ENCODE data around the gene DIRAS2. TPM values are rescaled to one million over a fixed set of nuclear protein-coding genes. Genes with fewer than 3 reads are reported as not detected.

The DIRAS2 gene
- total RNA-seq, 1 experiment from 2014 or later: not detected

GRCh38 chr9:90629354-90629753 is 13.3 kb downstream of the DIRAS2 start:
- POLR2A ChIA-PET (ENCODE audit: unreplicated experiment): no interaction called here
- Histone ChIP-seq H3K27me3 (ENCODE audit: insufficient read depth, low read depth) (no peaks in the 10 kb centered on the region), H3K9me2 (ENCODE audit: insufficient read depth) (no peaks in the 10 kb centered on the region), H2AFZ (no peak overlapping the region), H3K9me3 (ENCODE audit: insufficient read depth, low read depth) (no peaks in the 10 kb centered on the region), H3K4me3 (no peak overlapping the region), H3F3A (ENCODE audit: insufficient read depth, low read depth) (no peaks in the 10 kb centered on the region), H3K36me3 (ENCODE audit: low read depth) (no peaks in the 10 kb centered on the region), H3K79me2 (ENCODE audit: low read depth) (no peaks in the 10 kb centered on the region), H3K27ac (no peak overlapping the region), H3K4me1 (replicated peaks; ENCODE audit: insufficient read depth) (no peaks in the 10 kb centered on the region), H4K20me1 (ENCODE audit: insufficient read depth) (no peaks in the 10 kb centered on the region), H3K4me2 (no peak overlapping the region)
- CTCF ChIA-PET: no interaction called here
- intact Hi-C loops (cut with micrococcal nuclease; ENCODE audit: unreplicated experiment): no loop called here
- no TSS peak for BruUV-seq (replicated peaks)
- DNase-seq: no peak
- TF ChIP-seq EZH2 (IDR thresholded peaks at IDR 0.05; ENCODE audit: low read depth): no peak

- CTCF ChIA-PET: no interaction called here
- Histone ChIP-seq H3K4me3 (no peak overlapping the region), H3K79me2 (ENCODE audit: low read depth) (no peaks in the 10 kb centered on the region), H4K20me1 (ENCODE audit: insufficient read depth) (no peaks in the 10 kb centered on the region), H3F3A (ENCODE audit: insufficient read depth, low read depth) (no peaks in the 10 kb centered on the region), H3K4me1 (replicated peaks; ENCODE audit: insufficient read depth) (no peaks in the 10 kb centered on the region), H3K36me3 (ENCODE audit: low read depth) (no peaks in the 10 kb centered on the region), H2AFZ (no peak overlapping the region), H3K4me2 (no peak overlapping the region), H3K9me3 (ENCODE audit: insufficient read depth, low read depth) (no peaks in the 10 kb centered on the region), H3K27ac (no peak overlapping the region), H3K9me2 (ENCODE audit: insufficient read depth) (no peaks in the 10 kb centered on the region), H3K27me3 (ENCODE audit: insufficient read depth, low read depth) (no peaks in the 10 kb centered on the region)
- TF ChIP-seq CTCF (conservative IDR thresholded peaks at IDR 0.05): no peak
- TF ChIP-seq EZH2 (IDR thresholded peaks at IDR 0.05; ENCODE audit: low read depth): no peak
- POLR2A ChIA-PET (ENCODE audit: unreplicated experiment): no interaction called here
- no peak for DNase-seq
- intact Hi-C loops (cut with micrococcal nuclease; ENCODE audit: unreplicated experiment): no loop called here
- BruUV-seq (replicated peaks): no TSS peak
These were observed 25.8 kb downstream of the DIRAS2 start for GRCh38 chr9:90616806-90617205.

- Histone ChIP-seq H3K9me2 (ENCODE audit: insufficient read depth) (no peaks in the 10 kb centered on the region), H3F3A (ENCODE audit: insufficient read depth, low read depth) (no peaks in the 10 kb centered on the region), H3K79me2 (ENCODE audit: low read depth) (no peaks in the 10 kb centered on the region), H4K20me1 (ENCODE audit: insufficient read depth) (no peaks in the 10 kb centered on the region), H3K4me3 (no peak overlapping the region), H3K9me3 (ENCODE audit: insufficient read depth, low read depth) (no peaks in the 10 kb centered on the region), H3K4me1 (replicated peaks; ENCODE audit: insufficient read depth) (no peaks in the 10 kb centered on the region), H3K27ac (no peak overlapping the region), H2AFZ (no peak overlapping the region), H3K36me3 (ENCODE audit: low read depth) (no peaks in the 10 kb centered on the region), H3K27me3 (ENCODE audit: insufficient read depth, low read depth) (no peaks in the 10 kb centered on the region; the same call in 1 of the 2 replicates), H3K4me2 (no peak overlapping the region)
- DNase-seq: no peak
- TF ChIP-seq EZH2 (IDR thresholded peaks at IDR 0.05; ENCODE audit: low read depth) (no peak), CTCF (conservative IDR thresholded peaks at IDR 0.05) (no peak)
- ChIA-PET CTCF (interaction anchor here (0.6 kb wide), 1 partner anchor 288 kb away, joined by 11 read pairs; no protein-coding TSS in a partner anchor), POLR2A (ENCODE audit: unreplicated experiment) (no interaction called here)
- BruUV-seq (replicated peaks): no TSS peak
- intact Hi-C loops (cut with micrococcal nuclease; ENCODE audit: unreplicated experiment): no loop called here
These were observed 29.1 kb downstream of the DIRAS2 start for GRCh38 chr9:90613502-90613901.

- H4K20me1 ChIP-seq (ENCODE audit: insufficient read depth): no peaks in the 10 kb centered on the region
- no peaks in the 10 kb centered on the region for H3F3A ChIP-seq (ENCODE audit: insufficient read depth, low read depth)
- H3K36me3 ChIP-seq (ENCODE audit: low read depth): no peaks in the 10 kb centered on the region
- no peaks in the 10 kb centered on the region; the same call in 1 of the 2 replicates for H3K27me3 ChIP-seq (ENCODE audit: insufficient read depth, low read depth)
- no TSS peak for BruUV-seq (replicated peaks)
- TF ChIP-seq EZH2 (IDR thresholded peaks at IDR 0.05; ENCODE audit: low read depth) (no peak), CTCF (conservative IDR thresholded peaks at IDR 0.05) (no peak)
- no peak overlapping the region for H3K27ac ChIP-seq
- H3K4me1 ChIP-seq (replicated peaks; ENCODE audit: insufficient read depth): no peaks in the 10 kb centered on the region
- no peak overlapping the region for H3K4me3 ChIP-seq
- CTCF ChIA-PET: no interaction called here
- no peaks in the 10 kb centered on the region for H3K79me2 ChIP-seq (ENCODE audit: low read depth)
- intact Hi-C loops (cut with micrococcal nuclease; ENCODE audit: unreplicated experiment): no loop called here
- H3K9me3 ChIP-seq (ENCODE audit: insufficient read depth, low read depth): no peaks in the 10 kb centered on the region
- H3K4me2 ChIP-seq: no peak overlapping the region
- POLR2A ChIA-PET (ENCODE audit: unreplicated experiment): no interaction called here
- H3K9me2 ChIP-seq (ENCODE audit: insufficient read depth): no peaks in the 10 kb centered on the region
- no peak overlapping the region for H2AFZ ChIP-seq
- no peak for DNase-seq
These were observed 29.7 kb downstream of the DIRAS2 start for GRCh38 chr9:90612957-90613356.
